NOMO-1 treated with dmso at 0.1 percent for 144 hours (cell line): Measurements from ENCODE around the gene TRAPPC2B.
"Not testable (repeated sequence)": the region's sequence is repeated elsewhere in the genome, so short reads cannot be mapped to it uniquely, and the experiment has no call there.

ENCODE experiments used
- DNase-seq: peaks from one replicate; lab custom pipeline; 2025; ENCODE audit not compliant: unreplicated experiment; lab: John Stamatoyannopoulos, UW

Gene TRAPPC2B

GRCh38 chr19:57374179-57374578 lies 10.8 kb downstream of the TRAPPC2B start:
- no peak for DNase-seq

DNA sequence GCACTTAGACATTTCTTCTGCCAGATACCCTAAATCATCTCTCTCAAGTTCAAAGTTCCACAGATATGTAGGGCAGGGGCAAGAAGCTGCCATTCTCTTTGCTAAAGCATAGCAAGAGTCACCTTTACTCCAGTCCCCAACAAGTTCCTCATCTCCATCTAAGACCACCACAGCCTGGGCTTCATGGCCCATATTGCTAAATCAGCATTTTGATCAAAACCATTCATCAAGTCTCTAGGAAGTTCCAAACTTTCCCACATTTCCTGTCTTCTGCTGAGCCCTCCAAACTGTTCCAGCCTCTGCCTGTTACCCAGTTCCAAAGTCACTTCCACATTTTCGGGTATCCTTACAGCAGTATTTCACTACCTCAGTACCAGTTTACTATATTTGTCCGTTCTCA lies 11.3 kb downstream of the TRAPPC2B start:
- not testable (repeated sequence) for DNase-seq

GRCh38 chr19:57376151-57376550 lies 12.8 kb downstream of the TRAPPC2B start:
- no peak for DNase-seq

DNA sequence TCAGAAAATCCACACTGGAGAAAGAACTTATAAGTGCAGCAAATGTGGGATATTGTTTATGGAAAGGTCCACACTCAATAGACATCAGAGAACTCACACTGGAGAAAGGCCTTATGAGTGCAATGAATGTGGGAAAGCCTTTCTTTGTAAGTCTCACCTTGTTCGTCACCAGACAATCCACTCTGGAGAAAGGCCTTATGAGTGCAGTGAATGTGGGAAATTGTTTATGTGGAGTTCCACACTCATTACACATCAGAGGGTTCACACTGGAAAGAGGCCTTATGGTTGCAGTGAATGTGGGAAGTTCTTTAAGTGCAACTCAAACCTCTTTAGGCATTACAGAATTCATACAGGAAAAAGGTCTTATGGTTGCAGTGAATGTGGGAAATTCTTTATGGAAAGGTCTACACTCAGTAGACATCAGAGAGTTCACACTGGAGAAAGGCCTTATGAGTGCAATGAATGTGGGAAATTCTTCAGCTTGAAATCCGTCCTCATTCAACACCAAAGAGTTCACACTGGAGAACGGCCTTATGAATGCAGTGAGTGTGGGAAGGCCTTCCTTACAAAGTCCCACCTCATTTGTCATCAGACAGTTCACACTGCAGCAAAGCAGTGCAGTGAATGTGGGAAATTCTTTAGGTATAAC lies 14.3 kb downstream of the TRAPPC2B start:
- DNase-seq, result no peak

DNA sequence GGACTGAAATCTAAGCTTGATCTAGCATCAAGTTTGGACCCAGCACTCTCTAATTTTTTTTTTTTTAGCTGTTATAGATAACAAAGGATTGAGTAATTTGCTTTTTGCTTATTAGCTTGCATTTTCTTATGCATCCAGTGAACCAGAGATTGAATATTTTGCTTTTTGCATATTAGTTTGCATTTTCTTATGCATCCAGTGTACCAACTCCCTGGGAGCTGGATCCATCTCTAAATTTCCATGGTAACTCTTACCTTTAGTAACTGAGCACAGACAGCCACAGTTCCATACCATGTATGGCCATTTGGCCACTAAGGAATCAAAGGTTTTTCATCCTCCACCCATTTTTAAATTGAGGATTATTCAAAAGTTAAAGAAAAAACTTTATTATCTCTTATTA lies 17.6 kb downstream of the TRAPPC2B start:
- no peak for DNase-seq

DNA sequence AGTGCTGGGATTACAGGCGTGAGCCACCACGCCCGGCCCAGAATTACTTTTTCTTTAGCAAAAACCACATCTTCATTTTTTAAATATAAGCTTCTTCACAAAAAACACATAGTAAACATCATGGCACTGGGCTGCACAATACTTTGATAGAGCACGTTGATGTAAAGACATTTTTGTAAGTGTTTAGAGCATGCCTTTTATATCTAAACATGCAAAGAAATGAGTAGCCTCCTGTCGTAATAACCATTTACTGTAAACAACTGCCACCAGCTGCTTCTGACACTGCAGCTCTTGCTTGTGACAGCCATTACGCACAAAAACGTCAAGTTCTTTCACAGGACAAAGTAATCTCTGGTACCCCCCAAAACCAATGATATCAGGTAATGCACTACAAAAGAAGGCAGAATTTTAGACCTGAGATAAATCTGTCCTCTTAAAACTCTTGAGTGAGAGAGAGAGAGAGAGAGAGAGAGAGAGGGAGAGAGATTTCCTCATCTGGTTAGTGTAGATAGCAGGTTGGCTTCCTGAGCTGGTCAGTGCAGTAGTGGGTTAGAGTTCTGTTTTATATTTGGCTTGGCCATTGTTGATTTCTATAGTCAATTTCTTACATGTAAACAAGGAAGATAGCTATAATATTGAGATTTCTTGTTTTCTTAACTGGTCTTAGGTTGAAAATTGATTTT lies 19.6 kb downstream of the TRAPPC2B start:
- no peak for DNase-seq

- DNase-seq, result no peak
These were observed 25.9 kb downstream of the TRAPPC2B start for GRCh38 chr19:57389194-57389729.

DNA sequence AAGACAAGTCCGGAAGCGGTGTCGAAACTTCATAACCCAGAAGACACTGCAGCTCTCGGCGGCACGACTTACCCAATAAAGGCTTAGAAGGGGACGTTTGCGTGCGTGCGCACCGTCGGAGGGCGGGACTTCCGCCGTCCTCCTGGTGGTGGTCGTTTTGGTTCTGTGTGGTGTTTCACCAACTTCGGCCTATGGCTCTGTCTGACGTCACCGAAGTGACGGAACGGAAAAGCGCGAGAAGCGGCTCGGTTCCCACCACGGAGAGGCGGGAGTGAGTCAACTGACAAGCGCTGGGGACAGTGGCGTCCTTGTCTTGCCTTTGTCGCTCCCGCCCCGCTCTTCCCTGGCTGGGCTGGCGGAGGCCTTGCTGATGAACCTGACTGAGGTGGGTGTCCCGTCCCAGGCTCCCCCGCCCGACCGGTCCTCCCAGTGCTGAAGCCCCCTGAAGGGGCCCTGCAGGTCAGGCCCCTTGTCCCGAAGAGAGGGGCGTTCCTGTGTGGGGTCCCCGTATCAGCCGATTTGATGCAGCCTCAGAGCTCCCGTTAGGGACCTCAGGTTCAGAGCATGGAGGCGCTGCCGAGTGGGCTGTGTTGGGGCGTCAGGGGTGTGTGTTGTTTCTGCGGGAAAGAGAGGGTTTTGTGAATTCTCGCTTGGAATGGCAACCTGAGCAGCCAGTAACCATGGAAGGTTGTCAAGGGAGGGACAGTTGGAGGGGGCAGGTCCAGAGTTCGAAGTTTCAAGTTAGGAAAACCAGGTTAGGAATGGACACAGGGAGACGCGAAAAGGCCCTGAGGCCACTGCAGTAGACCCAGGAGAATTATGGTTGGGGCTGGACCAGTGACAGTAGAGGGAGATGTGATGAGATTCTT lies 26.6 kb downstream of the TRAPPC2B start, which contains the start of gene ZNF548:
ZNF548 (plus strand) TSS at position 125 of the 869 bp plus-strand sequence; CDS start at position 371, 246 bp downstream.
- DNase-seq, result peak; percentile 95

DNA sequence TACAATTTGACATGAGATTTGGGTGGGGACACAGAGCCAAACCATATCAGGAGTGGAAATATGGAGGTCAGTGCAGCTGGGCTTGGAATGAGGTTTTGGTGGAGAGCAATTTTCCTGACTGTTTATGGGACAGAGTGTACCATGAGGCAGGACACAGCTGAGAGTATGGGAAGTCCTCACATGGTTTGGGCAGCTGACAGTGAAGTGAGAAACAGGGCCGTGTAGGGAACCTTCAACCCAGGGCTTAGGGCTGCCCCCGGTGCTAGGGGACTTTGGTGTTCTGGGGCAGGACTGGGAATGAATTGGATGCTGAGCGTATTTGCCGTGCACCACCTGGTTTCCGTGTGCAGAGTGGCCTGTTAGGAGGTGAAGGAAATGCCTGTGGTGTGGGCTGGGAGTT lies 32.4 kb downstream of the TRAPPC2B start:
- no peak for DNase-seq

DNA sequence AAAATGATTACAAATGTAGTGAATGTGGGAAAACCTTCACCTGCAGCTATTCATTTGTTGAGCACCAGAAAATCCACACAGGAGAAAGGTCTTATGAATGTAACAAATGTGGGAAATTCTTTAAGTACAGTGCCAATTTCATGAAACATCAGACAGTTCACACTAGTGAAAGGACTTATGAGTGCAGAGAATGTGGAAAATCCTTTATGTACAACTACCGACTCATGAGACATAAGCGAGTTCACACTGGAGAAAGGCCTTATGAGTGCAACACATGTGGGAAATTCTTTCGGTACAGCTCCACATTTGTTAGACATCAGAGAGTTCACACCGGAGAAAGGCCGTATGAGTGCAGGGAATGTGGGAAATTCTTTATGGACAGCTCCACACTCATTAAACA lies 35.5 kb downstream of the TRAPPC2B start:
- no peak for DNase-seq

DNA sequence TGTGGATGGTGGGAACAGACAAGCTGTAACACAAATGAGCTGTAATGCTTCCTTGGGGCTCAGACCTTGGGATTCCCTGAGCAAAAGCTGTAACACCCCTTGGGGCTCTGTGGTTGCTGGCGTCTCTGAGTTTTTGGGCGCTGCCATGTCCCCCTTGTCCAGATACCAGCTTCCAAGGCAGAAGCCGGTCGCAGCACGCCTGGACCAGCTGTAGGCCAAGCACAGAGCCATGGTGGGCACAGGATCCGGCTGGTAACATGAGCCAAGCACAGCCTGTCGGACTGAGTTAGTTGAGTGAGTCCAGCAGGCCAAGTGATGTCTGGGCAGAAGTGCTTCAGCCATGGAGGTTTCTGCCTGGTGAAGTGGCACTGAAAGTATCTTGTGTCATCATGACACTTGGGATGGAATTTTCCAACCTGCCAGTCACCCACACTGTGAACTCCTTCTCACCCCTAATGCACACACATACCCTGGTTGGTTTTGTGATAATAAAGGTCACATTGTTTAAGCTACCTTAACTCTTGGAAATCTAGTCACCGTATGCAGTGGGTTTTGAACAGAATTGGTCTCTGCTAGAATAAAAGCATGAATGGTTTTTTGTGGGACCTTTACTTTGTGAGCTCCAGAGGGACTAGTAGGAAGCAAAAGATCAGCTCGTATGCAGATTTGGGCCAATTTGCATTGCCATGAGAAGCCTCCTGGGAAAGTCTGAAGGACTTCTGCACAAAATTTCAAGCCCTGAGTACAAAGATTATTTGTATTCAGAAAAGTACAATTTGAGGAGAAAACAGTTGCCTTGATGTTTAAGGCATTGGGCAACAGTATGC lies 40.6 kb downstream of the TRAPPC2B start:
- no peak for DNase-seq

- DNase-seq, result peak; percentile 16
These were observed 43.3 kb downstream of the TRAPPC2B start for GRCh38 chr19:57406516-57407123.

GRCh38 chr19:57410877-57411671 lies 47.7 kb downstream of the TRAPPC2B start, which contains the start of gene ZNF17:
ZNF17 (plus strand) TSS chr19:57411161; CDS start chr19:57413616, 2,455 bp downstream.
- peak; percentile 85 for DNase-seq
